Neural progenitor cell (in vitro differentiated cells): ENCODE results near the gene MACROD2. TPM values are rescaled to one million over a fixed set of nuclear protein-coding genes. Genes with fewer than 3 reads are reported as not detected.

Source experiments
- DNase-seq: peaks from one replicate; pipeline ENCODE4 v3.0.0-alpha.2; 2016; ENCODE audit warnings: low spot score
- H2AFZ ChIP-seq: fragments of 200-600 bp; sonication (generic); replicated peaks from 2 replicates; pipeline ENCODE4 v1.6.1; 2016; ENCODE audit warnings: antibody characterized with exemption
- H3F3A ChIP-seq: fragments of 200-600 bp; sonication (generic); 2 replicates; pipeline ENCODE4 v1.6.1; 2016; ENCODE audit warnings: antibody characterized with exemption, low read depth
- H3K27ac ChIP-seq: fragments of 200-600 bp; sonication (generic); 2 replicates; pipeline ENCODE4 v1.5.1; 2016; ENCODE audit warnings: mild to moderate bottlenecking
- H3K27me3 ChIP-seq: fragments of 200-600 bp; sonication (generic); 2 replicates; pipeline ENCODE4 v1.6.1; 2016; ENCODE audit warnings: mild to moderate bottlenecking, moderate library complexity
- H3K36me3 ChIP-seq: fragments of 200-600 bp; sonication (generic); 2 replicates; pipeline ENCODE4 v1.5.1; 2016
- H3K4me1 ChIP-seq: fragments of 200-600 bp; sonication (generic); 2 replicates; pipeline ENCODE4 v1.6.1; 2016; ENCODE audit warnings: mixed run types
- H3K4me2 ChIP-seq: fragments of 200-600 bp; sonication (generic); 2 replicates; pipeline ENCODE4 v1.6.1; 2016
- H3K4me3 ChIP-seq: fragments of 200-600 bp; sonication (generic); 2 replicates; pipeline ENCODE4 v1.5.1; 2016
- H3K79me2 ChIP-seq: fragments of 200-600 bp; sonication (generic); 2 replicates; pipeline ENCODE4 v1.6.1; 2016; ENCODE audit warnings: low read depth
- H3K9ac ChIP-seq: fragments of 200-600 bp; sonication (generic); 2 replicates; pipeline ENCODE4 v1.6.1; 2016
- H3K9me3 ChIP-seq: fragments of 200-600 bp; sonication (generic); 2 replicates; pipeline ENCODE4 v1.5.1; 2016; ENCODE audit warnings: low read depth
- H4K20me1 ChIP-seq: fragments of 200-600 bp; sonication (generic); 2 replicates; pipeline ENCODE4 v1.6.1; 2016; ENCODE audit warnings: low read depth
- H3K27ac Mint-ChIP-seq: 3 replicates; pipeline ENCODE4 v1.8.0; 2021; ENCODE audit warnings: mixed read lengths
- H3K27me3 Mint-ChIP-seq: 2 replicates; pipeline ENCODE4 v1.8.0; 2022; ENCODE audit warnings: low read depth, mild to moderate bottlenecking, inconsistent platforms, moderate library complexity, mixed read lengths; ENCODE audit not compliant: insufficient read depth
- H3K36me3 Mint-ChIP-seq: 3 replicates; pipeline ENCODE4 v1.8.0; 2021; ENCODE audit warnings: mixed read lengths
- H3K4me1 Mint-ChIP-seq: 3 replicates; pipeline ENCODE4 v1.8.0; 2021; ENCODE audit warnings: mixed read lengths
- H3K4me3 Mint-ChIP-seq: 3 replicates; pipeline ENCODE4 v1.8.0; 2021; ENCODE audit warnings: mild to moderate bottlenecking, moderate library complexity, mixed read lengths
- H3K9me3 Mint-ChIP-seq: 3 replicates; pipeline ENCODE4 v1.8.0; 2020; ENCODE audit warnings: mixed read lengths
- CTCF ChIP-seq: fragments of 200-600 bp; sonication (generic); IDR thresholded peaks from 2 replicates; pipeline ENCODE4 v1.5.1; 2017; ENCODE audit warnings: antibody characterized with exemption, mild to moderate bottlenecking
- EZH2 ChIP-seq: fragments of 200-600 bp; sonication (generic); IDR thresholded peaks from 2 replicates; pipeline ENCODE4 v1.6.1; 2017; ENCODE audit warnings: antibody characterized with exemption, mild to moderate bottlenecking, moderate library complexity
- EZH2phosphoT487 ChIP-seq: fragments of 200-600 bp; sonication (generic); IDR thresholded peaks from 2 replicates; pipeline ENCODE4 v1.6.1; 2017; ENCODE audit warnings: antibody characterized with exemption
- total RNA-seq: library from RNA; depleted of rRNA; stranded (reverse); fragments of >200 nt; gene quantifications from 2 replicates; pipeline ENCODE4 v1.2.3, GENCODE V29; 2015; ENCODE audit warnings: low replicate concordance

MACROD2 gene
- total RNA-seq, 1 donor from 2014 or later, result 11.9 TPM

- H3K27ac Mint-ChIP-seq, result no peak overlapping the region
- Histone ChIP-seq H3K27ac (no peak overlapping the region), H4K20me1 (no peaks in the 10 kb centered on the region), H3K9me3 (no peaks in the 10 kb centered on the region), H2AFZ (no peak overlapping the region), H3K4me1 (no peaks in the 10 kb centered on the region), H3K79me2 (no peaks in the 10 kb centered on the region), H3K4me3 (no peak overlapping the region), H3F3A (no peaks in the 10 kb centered on the region), H3K36me3 (no peaks in the 10 kb centered on the region), H3K27me3 (no peaks in the 10 kb centered on the region), H3K4me2 (no peak overlapping the region), H3K9ac (no peak overlapping the region)
- no peak for TF ChIP-seq CTCF
- TF ChIP-seq EZH2phosphoT487, result no peak
- no peak for TF ChIP-seq EZH2
- no peaks in the 10 kb centered on the region for H3K27me3 Mint-ChIP-seq
- H3K9me3 Mint-ChIP-seq, result peaks cover 2% of the 10 kb centered on the region
- H3K4me1 Mint-ChIP-seq, result no peaks in the 10 kb centered on the region
- H3K4me3 Mint-ChIP-seq, result no peak overlapping the region
- H3K36me3 Mint-ChIP-seq, result no peaks in the 10 kb centered on the region
- DNase-seq, result no peak
Observed at GRCh38 chr20:15320941-15321340, 1325.6 kb downstream of the MACROD2 start.

DNA sequence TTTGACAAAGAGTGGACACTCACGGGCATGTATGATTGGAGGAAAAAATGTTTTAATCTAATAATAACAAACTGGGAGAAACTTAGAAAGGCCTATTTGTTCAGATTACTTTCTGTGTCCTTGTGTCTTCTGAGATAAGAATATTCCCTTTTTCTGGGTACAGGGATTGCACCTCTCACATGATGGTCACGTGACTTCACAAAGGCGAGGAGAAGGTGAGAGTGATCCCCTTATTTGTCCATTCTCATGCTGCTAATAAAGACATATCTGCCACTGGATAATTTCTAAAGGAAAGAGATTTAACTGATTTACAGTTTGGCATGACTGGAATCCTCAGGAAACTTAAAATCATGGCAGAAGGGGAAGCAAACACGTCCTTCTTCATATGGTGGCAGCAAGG, 1331.8 kb downstream of the MACROD2 start:
- no peak overlapping the region for H2AFZ ChIP-seq
- no peaks in the 10 kb centered on the region for H3K36me3 ChIP-seq
- DNase-seq, result no peak
- H3K4me3 ChIP-seq, result no peak overlapping the region
- no peaks in the 10 kb centered on the region for H3F3A ChIP-seq
- TF ChIP-seq CTCF, result no peak
- no peak for TF ChIP-seq EZH2
- no peak for TF ChIP-seq EZH2phosphoT487
- no peak overlapping the region for H3K9ac ChIP-seq
- Mint-ChIP-seq H3K9me3 (no peaks in the 10 kb centered on the region), H3K4me1 (no peaks in the 10 kb centered on the region), H3K36me3 (no peaks in the 10 kb centered on the region), H3K27ac (no peak overlapping the region), H3K27me3 (no peaks in the 10 kb centered on the region), H3K4me3 (no peak overlapping the region)
- no peak overlapping the region for H3K27ac ChIP-seq
- H3K27me3 ChIP-seq, result no peaks in the 10 kb centered on the region
- H3K4me2 ChIP-seq, result no peak overlapping the region
- H3K9me3 ChIP-seq, result no peaks in the 10 kb centered on the region
- H3K4me1 ChIP-seq, result no peaks in the 10 kb centered on the region
- H3K79me2 ChIP-seq, result no peaks in the 10 kb centered on the region
- no peaks in the 10 kb centered on the region for H4K20me1 ChIP-seq

DNA sequence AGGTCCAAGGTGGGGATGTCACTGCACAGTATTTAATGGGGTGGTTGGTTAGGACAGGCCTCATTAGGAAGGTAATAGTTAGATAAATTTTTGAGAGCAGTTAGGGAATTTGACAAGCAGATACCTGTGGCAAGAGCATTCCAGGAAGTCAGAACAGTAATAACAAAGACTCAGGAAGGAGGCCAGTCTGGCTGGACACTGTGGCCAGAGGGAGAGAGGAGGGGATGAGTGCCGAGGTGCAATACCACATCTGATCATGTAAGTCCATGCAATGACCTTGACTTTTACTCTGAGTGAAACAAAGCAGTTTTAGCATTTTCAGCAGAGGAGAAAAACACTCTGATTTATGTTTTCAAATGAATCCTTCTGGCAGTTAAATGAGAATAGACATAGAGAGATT, 1332.8 kb downstream of the MACROD2 start:
- no peak for DNase-seq
- Histone ChIP-seq H3K79me2 (no peaks in the 10 kb centered on the region), H3K27me3 (no peaks in the 10 kb centered on the region), H2AFZ (no peak overlapping the region), H3K36me3 (no peaks in the 10 kb centered on the region), H3K9ac (no peak overlapping the region), H4K20me1 (no peaks in the 10 kb centered on the region), H3K27ac (no peak overlapping the region), H3K9me3 (no peaks in the 10 kb centered on the region), H3K4me1 (no peaks in the 10 kb centered on the region), H3F3A (no peaks in the 10 kb centered on the region), H3K4me3 (no peak overlapping the region), H3K4me2 (no peak overlapping the region)
- TF ChIP-seq CTCF, result no peak
- no peak for TF ChIP-seq EZH2phosphoT487
- no peak for TF ChIP-seq EZH2
- H3K9me3 Mint-ChIP-seq, result no peaks in the 10 kb centered on the region
- H3K4me3 Mint-ChIP-seq, result no peak overlapping the region
- no peaks in the 10 kb centered on the region for H3K4me1 Mint-ChIP-seq
- H3K27ac Mint-ChIP-seq, result no peak overlapping the region
- no peaks in the 10 kb centered on the region for H3K27me3 Mint-ChIP-seq
- H3K36me3 Mint-ChIP-seq, result no peaks in the 10 kb centered on the region

- no peak overlapping the region for H3K4me3 Mint-ChIP-seq
- no peaks in the 10 kb centered on the region for H3K9me3 Mint-ChIP-seq
- peaks cover 3% of the 10 kb centered on the region for H3K4me1 Mint-ChIP-seq
- Histone ChIP-seq H3F3A (no peaks in the 10 kb centered on the region), H3K9me3 (no peaks in the 10 kb centered on the region), H3K27ac (no peak overlapping the region), H3K36me3 (no peaks in the 10 kb centered on the region), H3K4me3 (no peak overlapping the region), H3K9ac (no peak overlapping the region), H2AFZ (no peak overlapping the region), H3K27me3 (no peaks in the 10 kb centered on the region), H3K4me1 (peaks cover 13% of the 10 kb centered on the region), H3K4me2 (no peak overlapping the region), H4K20me1 (no peaks in the 10 kb centered on the region), H3K79me2 (no peaks in the 10 kb centered on the region)
- no peaks in the 10 kb centered on the region for H3K36me3 Mint-ChIP-seq
- no peak for DNase-seq
- TF ChIP-seq CTCF, result no peak
- TF ChIP-seq EZH2phosphoT487, result no peak
- TF ChIP-seq EZH2, result no peak
- no peak overlapping the region for H3K27ac Mint-ChIP-seq
- H3K27me3 Mint-ChIP-seq, result no peaks in the 10 kb centered on the region
Observed at GRCh38 chr20:15332711-15333160, 1337.4 kb downstream of the MACROD2 start.
